Measurements from ENCODE around the gene CCDC158.

The CCDC158 gene

GRCh38 chr4:76377481-76377901, 43.5 kb downstream of the CCDC158 start:
- TF ChIP-seq CTCF (IDR thresholded peaks at IDR 0.05; ENCODE audit: low read depth, low read length), result no peak
- no peak for DNase-seq (ENCODE audit: low read depth in 2 of 2)
- no peak overlapping the region for H3K4me3 ChIP-seq (replicated peaks in 1 of 2; ENCODE audit: low read depth in 2 of 2, low read length in 2 of 2)

- DNase-seq (ENCODE audit: low read depth in 2 of 2), result no peak
- TF ChIP-seq CTCF (IDR thresholded peaks at IDR 0.05; ENCODE audit: low read depth, low read length), result no peak
- H3K4me3 ChIP-seq (replicated peaks in 1 of 2; ENCODE audit: low read depth in 2 of 2, low read length in 2 of 2), result no peak overlapping the region
Measured at GRCh38 chr4:76376534-76376933, 44.4 kb downstream of the CCDC158 start.

- no peak for TF ChIP-seq CTCF (IDR thresholded peaks at IDR 0.05; ENCODE audit: low read depth, low read length)
- no peak overlapping the region for H3K4me3 ChIP-seq (replicated peaks in 1 of 2; ENCODE audit: low read depth in 2 of 2, low read length in 2 of 2)
- DNase-seq (ENCODE audit: low read depth in 2 of 2), result no peak
Measured at GRCh38 chr4:76375703-76376102, 45.2 kb downstream of the CCDC158 start.

- no peak for TF ChIP-seq CTCF (IDR thresholded peaks at IDR 0.05; ENCODE audit: low read depth, low read length)
- DNase-seq (ENCODE audit: low read depth in 2 of 2), result peak in 1 of 2 donors; percentile 18
- H3K4me3 ChIP-seq (replicated peaks in 1 of 2; ENCODE audit: low read depth in 2 of 2, low read length in 2 of 2), result no peak overlapping the region
Measured at GRCh38 chr4:76374798-76375197, 46.1 kb downstream of the CCDC158 start.

- no peak overlapping the region for H3K4me3 ChIP-seq (replicated peaks in 1 of 2; ENCODE audit: low read depth in 2 of 2, low read length in 2 of 2)
- DNase-seq (ENCODE audit: low read depth in 2 of 2), result peak; percentile 60 to 82
- TF ChIP-seq CTCF (IDR thresholded peaks at IDR 0.05; ENCODE audit: low read depth, low read length), result no peak
Measured at GRCh38 chr4:76373919-76374552, 46.9 kb downstream of the CCDC158 start.

GRCh38 chr4:76366737-76367136, 54.2 kb downstream of the CCDC158 start:
- no peak for TF ChIP-seq CTCF (IDR thresholded peaks at IDR 0.05; ENCODE audit: low read depth, low read length)
- no peak overlapping the region for H3K4me3 ChIP-seq (replicated peaks in 1 of 2; ENCODE audit: low read depth in 2 of 2, low read length in 2 of 2)
- no peak for DNase-seq (ENCODE audit: low read depth in 2 of 2)

- no peak for TF ChIP-seq CTCF (IDR thresholded peaks at IDR 0.05; ENCODE audit: low read depth, low read length)
- peak in 1 of 2 donors; percentile 17 for DNase-seq (ENCODE audit: low read depth in 2 of 2)
- no peak overlapping the region for H3K4me3 ChIP-seq (replicated peaks in 1 of 2; ENCODE audit: low read depth in 2 of 2, low read length in 2 of 2)
Measured at GRCh38 chr4:76365636-76366035, 55.3 kb downstream of the CCDC158 start.

Measured in cardiac fibroblast (primary cell).